ENCODE measurements around the gene ADARB2. TPM values are rescaled to one million over a fixed set of nuclear protein-coding genes. Genes with fewer than 3 reads are reported as not detected.

Gene ADARB2
- total and polyA plus RNA-seq, 2 experiments from 2014 or later, result not detected

DNA sequence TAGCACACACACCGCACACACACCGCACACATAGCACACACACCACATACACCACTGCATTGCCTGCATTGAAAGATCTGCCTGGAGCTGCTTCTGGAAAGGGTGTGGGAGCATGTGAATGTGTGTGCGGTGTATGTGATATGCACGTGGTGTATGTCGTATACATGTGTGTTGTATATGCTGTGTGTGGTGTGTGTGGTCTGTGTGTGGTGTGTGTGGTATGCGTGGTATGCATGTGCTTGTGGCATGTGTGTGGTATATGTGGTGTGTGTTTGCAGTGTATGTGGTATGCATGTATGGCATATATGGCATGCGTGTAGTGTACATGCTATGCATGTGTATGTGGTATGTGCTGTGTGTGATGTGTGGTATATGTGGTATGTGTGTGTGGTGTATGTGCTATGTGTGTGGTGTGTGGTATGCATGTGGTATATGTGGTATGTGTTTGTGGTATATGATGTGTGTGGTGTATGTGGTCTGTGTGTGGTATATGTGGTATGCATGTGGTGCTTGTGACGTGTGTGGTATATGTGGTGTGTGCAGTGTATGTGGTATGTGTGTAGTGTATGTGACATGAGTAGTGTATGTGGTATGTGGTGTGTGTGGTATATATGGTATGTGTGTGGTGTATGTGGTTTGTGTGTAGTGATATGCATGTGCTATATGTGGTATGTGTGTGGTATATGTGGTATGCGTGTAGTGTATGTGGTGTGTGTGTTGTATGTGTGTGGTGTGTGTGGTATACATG lies 505.0 kb downstream of the ADARB2 start:
- TF ChIP-seq EZH2 (IDR thresholded peaks at IDR 0.05; ENCODE audit: insufficient read depth, poor library complexity, severe bottlenecking), result no peak
- TF ChIP-seq EZH2phosphoT487 (IDR thresholded peaks at IDR 0.05; ENCODE audit: insufficient read depth, low read depth), result no peak
- no peak overlapping the region for H2AFZ ChIP-seq

DNA sequence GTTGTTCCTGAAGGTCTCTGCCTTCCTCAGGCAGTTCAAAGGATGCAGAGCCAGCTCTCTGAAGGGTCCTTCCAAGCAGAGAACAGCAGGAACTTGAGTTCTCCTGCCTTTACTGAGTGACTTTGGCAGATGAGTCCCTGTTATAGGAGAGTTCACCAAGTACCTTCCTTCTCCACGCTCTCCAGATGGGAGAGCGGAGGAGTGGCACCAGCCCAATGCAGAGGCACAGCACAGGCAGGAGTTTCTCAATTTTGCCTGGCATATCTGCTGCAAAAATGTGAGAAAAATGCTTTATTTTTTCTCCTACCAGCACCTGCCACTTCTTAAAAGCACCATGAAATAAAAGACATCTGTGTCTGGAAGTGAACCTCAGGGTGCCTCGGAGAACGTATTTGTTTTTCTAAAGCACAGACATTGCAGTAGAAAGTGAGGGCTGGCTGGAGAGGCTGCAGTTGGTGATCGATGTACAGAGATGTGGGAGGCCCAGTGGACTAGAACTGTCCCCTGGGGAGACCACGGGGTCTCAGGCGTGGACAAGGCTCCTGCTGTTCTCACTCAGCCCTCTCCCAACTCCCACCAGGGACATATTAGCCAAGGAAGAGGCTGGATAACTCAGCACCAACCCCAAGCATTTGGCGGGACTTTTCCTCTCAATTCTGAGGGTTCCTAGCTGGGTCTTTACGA lies 506.6 kb downstream of the ADARB2 start:
- Histone ChIP-seq H2AFZ (no peak overlapping the region), H3K27me3 (replicated peaks; ENCODE audit: insufficient read depth) (no peaks in the 10 kb centered on the region), H3K79me2 (ENCODE audit: insufficient read depth) (no peaks in the 10 kb centered on the region), H3K9me2 (ENCODE audit: insufficient read depth) (no peaks in the 10 kb centered on the region), H3K4me3 (no peak overlapping the region), H3K36me3 (ENCODE audit: low read depth) (no peaks in the 10 kb centered on the region), H3K4me1 (ENCODE audit: insufficient read depth) (no peaks in the 10 kb centered on the region), H3K9me3 (ENCODE audit: low read depth) (no peaks in the 10 kb centered on the region), H3K9ac (no peak overlapping the region), H3F3A (ENCODE audit: insufficient read depth) (no peaks in the 10 kb centered on the region), H3K4me2 (ENCODE audit: unreplicated experiment) (no peak overlapping the region), H4K20me1 (ENCODE audit: insufficient read depth) (no peaks in the 10 kb centered on the region), H3K27ac (no peak overlapping the region)
- 16 to 18% methylated on average over 9 of the region's 9 CpGs for WGBS, 2 experiments (ENCODE audit: low coverage in 1 of 2, low lambda C conversion rate in 2 of 2, missing lambda C conversion rate in 2 of 2)
- in situ Hi-C loops (cut with MboI), result no loop called here
- no peak for TF ChIP-seq EZH2 (IDR thresholded peaks at IDR 0.05; ENCODE audit: insufficient read depth, poor library complexity, severe bottlenecking)
- TF ChIP-seq EZH2phosphoT487 (IDR thresholded peaks at IDR 0.05; ENCODE audit: insufficient read depth, low read depth), result no peak
- DNase-seq, result no peak

More for the DNA sequence above, 505.0 kb downstream of the ADARB2 start:
- Histone ChIP-seq H3K9ac (no peak overlapping the region), H3K27ac (no peak overlapping the region), H4K20me1 (ENCODE audit: insufficient read depth) (no peaks in the 10 kb centered on the region), H3K4me3 (no peak overlapping the region), H3K4me2 (ENCODE audit: unreplicated experiment) (no peak overlapping the region), H3K27me3 (replicated peaks; ENCODE audit: insufficient read depth) (no peaks in the 10 kb centered on the region), H3K9me3 (ENCODE audit: low read depth) (no peaks in the 10 kb centered on the region), H3K9me2 (ENCODE audit: insufficient read depth) (no peaks in the 10 kb centered on the region), H3F3A (ENCODE audit: insufficient read depth) (no peaks in the 10 kb centered on the region), H3K4me1 (ENCODE audit: insufficient read depth) (no peaks in the 10 kb centered on the region), H3K36me3 (ENCODE audit: low read depth) (no peaks in the 10 kb centered on the region), H3K79me2 (ENCODE audit: insufficient read depth) (no peaks in the 10 kb centered on the region)
- no peak for DNase-seq
- WGBS, 2 experiments (ENCODE audit: low coverage in 1 of 2, low lambda C conversion rate in 2 of 2, missing lambda C conversion rate in 2 of 2), result 65 to 67% methylated on average over 9 of the region's 9 CpGs
- in situ Hi-C loops (cut with MboI), result no loop called here

DNA sequence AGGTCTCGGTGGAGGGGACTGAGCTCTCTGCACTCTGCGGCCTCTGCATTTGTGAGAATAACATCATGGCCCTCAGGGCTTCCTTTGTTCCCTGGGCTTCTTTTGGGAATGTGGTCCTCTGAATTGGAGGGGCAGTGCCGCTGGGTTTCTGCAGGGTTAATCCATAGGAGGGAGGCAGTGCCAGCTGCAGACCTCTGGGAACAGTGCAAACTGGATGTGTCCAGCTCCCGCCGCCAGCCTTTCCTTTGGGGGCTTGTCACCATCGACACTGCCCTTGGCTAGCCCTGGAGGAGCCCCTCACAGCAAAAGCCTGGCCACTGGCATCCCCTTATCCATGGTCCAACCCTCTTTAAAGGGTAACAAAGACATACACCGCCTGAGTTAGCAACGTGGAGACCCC lies 507.2 kb downstream of the ADARB2 start:
- no peaks in the 10 kb centered on the region for H3K9me2 ChIP-seq (ENCODE audit: insufficient read depth)
- no peaks in the 10 kb centered on the region for H3K9me3 ChIP-seq (ENCODE audit: low read depth)
- no peak overlapping the region for H3K9ac ChIP-seq
- in situ Hi-C loops (cut with MboI), result no loop called here
- H3K27me3 ChIP-seq (replicated peaks; ENCODE audit: insufficient read depth), result no peaks in the 10 kb centered on the region
- no peak overlapping the region for H2AFZ ChIP-seq
- H3K79me2 ChIP-seq (ENCODE audit: insufficient read depth), result no peaks in the 10 kb centered on the region
- TF ChIP-seq EZH2 (IDR thresholded peaks at IDR 0.05; ENCODE audit: insufficient read depth, poor library complexity, severe bottlenecking) (no peak), EZH2phosphoT487 (IDR thresholded peaks at IDR 0.05; ENCODE audit: insufficient read depth, low read depth) (no peak)
- no peaks in the 10 kb centered on the region for H3K4me1 ChIP-seq (ENCODE audit: insufficient read depth)
- no peaks in the 10 kb centered on the region for H4K20me1 ChIP-seq (ENCODE audit: insufficient read depth)
- no peak overlapping the region for H3K4me3 ChIP-seq
- no peak overlapping the region for H3K4me2 ChIP-seq (ENCODE audit: unreplicated experiment)
- H3F3A ChIP-seq (ENCODE audit: insufficient read depth), result no peaks in the 10 kb centered on the region
- 23 to 28% methylated on average over 8 of the region's 8 CpGs for WGBS, 2 experiments (ENCODE audit: low coverage in 1 of 2, low lambda C conversion rate in 2 of 2, missing lambda C conversion rate in 2 of 2)
- no peak overlapping the region for H3K27ac ChIP-seq
- no peak for DNase-seq
- no peaks in the 10 kb centered on the region for H3K36me3 ChIP-seq (ENCODE audit: low read depth)

DNA sequence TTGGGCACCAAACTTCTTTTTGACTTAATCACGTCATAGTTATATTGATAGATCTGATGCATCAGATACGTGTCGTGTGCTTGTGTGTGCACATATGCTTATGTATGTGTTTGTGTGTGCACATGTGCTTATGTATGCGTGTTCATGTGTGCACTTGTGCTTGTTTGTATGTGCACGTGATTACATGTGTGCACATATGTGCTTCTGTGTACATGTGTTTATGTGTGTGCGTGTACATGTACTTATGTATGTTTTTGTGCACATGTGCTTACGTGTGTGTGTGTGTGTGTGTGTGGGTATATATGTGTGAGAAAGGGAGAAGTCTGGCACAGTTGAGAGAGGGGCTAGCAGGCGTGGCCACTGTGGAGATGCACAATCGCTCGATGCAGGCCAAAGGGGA lies 507.8 kb downstream of the ADARB2 start:
- H3K4me3 ChIP-seq, result no peak overlapping the region
- no peaks in the 10 kb centered on the region for H3K9me3 ChIP-seq (ENCODE audit: low read depth)
- H2AFZ ChIP-seq, result no peak overlapping the region
- 45 to 58% methylated on average over 10 of the region's 10 CpGs for WGBS, 2 experiments (ENCODE audit: low coverage in 1 of 2, low lambda C conversion rate in 2 of 2, missing lambda C conversion rate in 2 of 2)
- no peak for TF ChIP-seq EZH2 (IDR thresholded peaks at IDR 0.05; ENCODE audit: insufficient read depth, poor library complexity, severe bottlenecking)
- no peaks in the 10 kb centered on the region for H3F3A ChIP-seq (ENCODE audit: insufficient read depth)
- H4K20me1 ChIP-seq (ENCODE audit: insufficient read depth), result no peaks in the 10 kb centered on the region
- no peak overlapping the region for H3K27ac ChIP-seq
- no peak for DNase-seq
- no peaks in the 10 kb centered on the region for H3K4me1 ChIP-seq (ENCODE audit: insufficient read depth)
- no peak overlapping the region for H3K9ac ChIP-seq
- H3K27me3 ChIP-seq (replicated peaks; ENCODE audit: insufficient read depth), result no peaks in the 10 kb centered on the region
- in situ Hi-C loops (cut with MboI), result no loop called here
- no peaks in the 10 kb centered on the region for H3K36me3 ChIP-seq (ENCODE audit: low read depth)
- no peak overlapping the region for H3K4me2 ChIP-seq (ENCODE audit: unreplicated experiment)
- no peaks in the 10 kb centered on the region for H3K9me2 ChIP-seq (ENCODE audit: insufficient read depth)
- no peaks in the 10 kb centered on the region for H3K79me2 ChIP-seq (ENCODE audit: insufficient read depth)
